NCI-H524 (cell line): ENCODE data around the gene IAH1.

Source experiments
- DNase-seq, 2 experiments: peaks; one replicate each; lab custom pipeline; 2025; lab: John Stamatoyannopoulos, UW

The IAH1 gene

GRCh38 chr2:9527995-9528787, 53.8 kb downstream of the IAH1 start:
- DNase-seq = no peak

DNA sequence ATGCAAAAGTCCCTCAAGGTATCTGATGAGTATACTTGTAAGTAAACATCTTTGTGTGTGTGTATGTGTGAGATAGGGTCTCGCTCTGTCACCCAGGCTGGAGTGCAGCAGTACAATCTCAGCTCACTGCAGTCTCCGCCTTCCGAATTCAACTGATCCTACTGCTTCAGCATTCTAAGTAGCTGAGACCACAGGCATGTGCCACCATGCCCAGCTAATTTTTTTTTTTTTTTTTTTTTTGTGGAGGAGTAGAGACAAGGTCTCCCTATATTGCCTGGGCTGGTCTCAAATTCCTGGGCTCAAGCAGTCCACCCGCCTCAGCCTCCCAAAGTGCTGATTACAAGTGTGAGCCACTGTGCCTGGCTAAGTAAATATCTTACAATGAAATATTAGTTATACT, 58.1 kb downstream of the IAH1 start:
- no peak for DNase-seq

DNA sequence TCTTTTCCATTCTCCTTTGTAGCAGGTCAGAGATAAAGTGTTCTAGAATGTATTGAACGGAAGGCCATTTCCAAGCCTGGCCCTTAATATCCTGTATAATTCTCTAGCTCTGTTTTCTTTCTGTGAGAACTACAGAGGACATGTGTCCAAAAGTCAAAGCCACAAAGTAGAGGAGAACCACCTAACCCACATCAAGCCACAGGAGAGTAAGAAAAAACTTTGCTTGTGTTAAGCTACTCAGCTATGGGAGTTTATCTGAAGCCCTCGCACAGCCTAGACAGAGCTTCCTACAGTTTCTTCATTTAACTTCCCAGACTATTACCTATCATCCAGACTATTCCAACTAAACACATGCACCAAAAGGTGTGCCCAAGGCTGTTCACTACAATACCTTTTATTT, 59.3 kb downstream of the IAH1 start:
- no peak for DNase-seq

- DNase-seq = no peak
Observed at GRCh38 chr2:9535177-9535576, 60.8 kb downstream of the IAH1 start.

GRCh38 chr2:9536504-9536903, 62.2 kb downstream of the IAH1 start:
- DNase-seq = no peak

GRCh38 chr2:9538000-9538507, 63.7 kb downstream of the IAH1 start:
- no peak for DNase-seq
